Measurements from ENCODE around the gene MYO1H. TPM values are rescaled to one million over a fixed set of nuclear protein-coding genes. Genes with fewer than 3 reads are reported as not detected.

The MYO1H gene
- total RNA-seq, 1 experiment from 2014 or later, result not detected

DNA sequence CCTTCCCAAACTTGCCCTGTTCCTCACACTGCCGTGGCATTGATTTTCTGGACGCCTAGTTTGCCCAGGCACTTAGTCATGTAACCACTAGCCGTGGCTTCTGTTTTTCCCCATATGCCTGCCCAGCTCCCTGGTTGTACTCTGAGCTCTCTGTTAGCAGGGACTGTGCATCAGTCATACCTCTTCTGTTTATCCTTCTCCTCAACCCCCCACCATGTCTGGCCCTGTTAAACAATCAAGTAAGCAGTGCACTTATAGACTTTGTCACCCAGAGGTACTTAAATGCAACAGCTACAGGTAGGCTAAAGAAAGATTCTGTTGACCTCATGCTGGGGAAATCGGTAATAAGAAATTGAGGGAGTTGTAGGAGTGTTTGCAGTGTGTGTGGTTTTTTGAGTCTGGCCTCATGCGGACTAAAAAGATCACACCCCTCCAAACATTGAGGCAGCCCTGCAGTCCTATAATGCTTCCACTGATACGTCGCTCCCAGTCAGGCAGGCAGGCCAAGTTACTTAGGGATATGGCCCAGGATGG lies 146.7 kb downstream of the MYO1H start:
- Histone ChIP-seq H3K9ac (ENCODE audit: low read length) (no peak overlapping the region), H3K27ac (ENCODE audit: low read depth, low read length) (no peak overlapping the region), H3K36me3 (ENCODE audit: control insufficient read depth in 1 of 2, insufficient read depth in 2 of 2, low read length in 2 of 2) (peaks cover 0 to 28% of the 10 kb centered on the region in 2 experiments; a peak in 2 of 4 replicates), H3K9me2 (ENCODE audit: insufficient read depth) (no peaks in the 10 kb centered on the region), H2AFZ (ENCODE audit: low read depth, low read length, poor library complexity, severe bottlenecking) (no peak overlapping the region), H3K4me3 (replicated peaks in 1 of 2; ENCODE audit: low read depth in 1 of 2, low read length in 2 of 2) (no peak overlapping the region), H3K27me3 (ENCODE audit: insufficient read depth, low read length) (no peaks in the 10 kb centered on the region), H4K20me1 (ENCODE audit: insufficient read depth) (no peaks in the 10 kb centered on the region), H3K9me3 (ENCODE audit: control insufficient read depth in 1 of 2, insufficient read depth in 1 of 2, low read depth in 1 of 2, low read length in 2 of 2) (no peaks in the 10 kb centered on the region), H3K79me2 (ENCODE audit: insufficient read depth, low read length) (no peaks in the 10 kb centered on the region), H3K4me1 (ENCODE audit: control insufficient read depth in 1 of 2, insufficient read depth in 2 of 2, low read length in 2 of 2) (no peaks in the 10 kb centered on the region), H3K4me2 (ENCODE audit: low read length) (no peak overlapping the region)
- intact Hi-C loops (cut with micrococcal nuclease), result no loop called here
- no TSS peak for BruUV-seq (replicated peaks)
- ChIA-PET POLR2A (no interaction called here), RAD21 (ENCODE audit: low non-redundant PET in 1 of 2, low total read pairs in 2 of 2, uncharacterized antibody in 2 of 2, unreplicated experiment in 2 of 2) (no interaction called here), CTCF (no interaction called here)
- ATAC-seq (no peak), DNase-seq (ENCODE audit: low read depth, low spot score) (no peak)
- no peak for TF ChIP-seq ZFX (IDR thresholded peaks at IDR 0.05)
- no peak for TF ChIP-seq FOSL1 (IDR thresholded peaks at IDR 0.05; ENCODE audit: low read depth)

DNA sequence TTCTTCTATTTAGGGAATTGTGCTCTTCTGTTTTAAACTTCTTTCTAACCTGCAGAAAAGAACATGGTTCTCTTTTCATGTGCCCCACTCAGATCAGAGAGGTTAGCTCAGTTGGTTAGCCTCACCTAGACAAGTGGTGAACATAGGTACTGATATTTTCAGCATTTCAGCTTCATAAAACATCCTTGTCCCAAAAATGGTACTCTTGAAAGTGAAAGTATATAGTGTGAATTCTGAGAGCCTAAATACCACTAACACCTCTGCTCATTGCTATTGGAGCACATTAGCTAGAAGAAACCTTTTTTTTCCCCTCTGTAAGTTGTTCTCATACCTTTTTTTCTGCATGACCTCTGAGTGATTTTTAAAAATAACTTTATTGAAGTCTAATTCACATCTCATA lies 147.3 kb downstream of the MYO1H start:
- H2AFZ ChIP-seq (ENCODE audit: low read depth, low read length, poor library complexity, severe bottlenecking), result no peak overlapping the region
- H4K20me1 ChIP-seq (ENCODE audit: insufficient read depth), result no peaks in the 10 kb centered on the region
- no peak overlapping the region for H3K4me3 ChIP-seq (replicated peaks in 1 of 2; ENCODE audit: low read depth in 1 of 2, low read length in 2 of 2)
- no peak overlapping the region for H3K9ac ChIP-seq (ENCODE audit: low read length)
- H3K9me2 ChIP-seq (ENCODE audit: insufficient read depth), result no peaks in the 10 kb centered on the region
- peaks cover 0 to 28% of the 10 kb centered on the region in 2 experiments; a peak in 2 of 4 replicates for H3K36me3 ChIP-seq (ENCODE audit: control insufficient read depth in 1 of 2, insufficient read depth in 2 of 2, low read length in 2 of 2)
- no peaks in the 10 kb centered on the region for H3K4me1 ChIP-seq (ENCODE audit: control insufficient read depth in 1 of 2, insufficient read depth in 2 of 2, low read length in 2 of 2)
- intact Hi-C loops (cut with micrococcal nuclease), result no loop called here
- BruUV-seq (replicated peaks), result no TSS peak
- no peak overlapping the region for H3K27ac ChIP-seq (ENCODE audit: low read depth, low read length)
- CTCF ChIA-PET, result no interaction called here
- POLR2A ChIA-PET, result no interaction called here
- H3K27me3 ChIP-seq (ENCODE audit: insufficient read depth, low read length), result no peaks in the 10 kb centered on the region
- H3K79me2 ChIP-seq (ENCODE audit: insufficient read depth, low read length), result no peaks in the 10 kb centered on the region
- ATAC-seq, result no peak
- RAD21 ChIA-PET (ENCODE audit: low non-redundant PET in 1 of 2, low total read pairs in 2 of 2, uncharacterized antibody in 2 of 2, unreplicated experiment in 2 of 2), result no interaction called here
- H3K4me2 ChIP-seq (ENCODE audit: low read length), result no peak overlapping the region
- TF ChIP-seq POLR2AphosphoS5 (IDR thresholded peaks at IDR 0.05; ENCODE audit: low read depth, low read length), result no peak
- TF ChIP-seq CBX3 (IDR thresholded peaks at IDR 0.05; ENCODE audit: low read depth), result no peak
- no peak for TF ChIP-seq EGR1 (IDR thresholded peaks at IDR 0.05; ENCODE audit: low read depth)
- TF ChIP-seq CTCF (IDR thresholded peaks at IDR 0.05 in 2 of 3, conservative IDR thresholded peaks at IDR 0.05 in 1 of 3; ENCODE audit: borderline replicate concordance in 1 of 3, insufficient read depth in 1 of 3, low read depth in 2 of 3, low read length in 2 of 3), result no peak
- TF ChIP-seq EZH2 (IDR thresholded peaks at IDR 0.05), result no peak
- TF ChIP-seq ZNF274 (IDR thresholded peaks at IDR 0.05; ENCODE audit: low read depth, low read length), result no peak
- TF ChIP-seq, protein P1, sequence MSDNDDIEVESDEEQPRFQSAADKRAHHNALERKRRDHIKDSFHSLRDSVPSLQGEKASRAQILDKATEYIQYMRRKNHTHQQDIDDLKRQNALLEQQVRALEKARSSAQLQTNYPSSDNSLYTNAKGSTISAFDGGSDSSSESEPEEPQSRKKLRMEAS (IDR thresholded peaks at IDR 0.05), result no peak
- no peak for TF ChIP-seq POLR2A (IDR thresholded peaks at IDR 0.05; ENCODE audit: borderline replicate concordance, extremely low read depth, insufficient read depth, insufficient read length)
- TF ChIP-seq SIN3A (IDR thresholded peaks at IDR 0.05; ENCODE audit: low read depth), result no peak
- no peak for TF ChIP-seq RAD21 (IDR thresholded peaks at IDR 0.05; ENCODE audit: low read depth)
- no peak for TF ChIP-seq EZH2phosphoT487 (IDR thresholded peaks at IDR 0.05; ENCODE audit: borderline replicate concordance)
- DNase-seq (ENCODE audit: low read depth, low spot score), result no peak
- H3K9me3 ChIP-seq (ENCODE audit: control insufficient read depth in 1 of 2, insufficient read depth in 1 of 2, low read depth in 1 of 2, low read length in 2 of 2), result no peaks in the 10 kb centered on the region

All from HCT116 (cell line).